HuH-7.5 (cell line): ENCODE results near the gene ATP6V1G3.
"Not testable (repeated sequence)": the region's sequence is repeated elsewhere in the genome, so short reads cannot be mapped to it uniquely, and the experiment has no call there.

Experiments used
- DNase-seq: peaks from one replicate; pipeline ENCODE4 v3.0.0; 2011; ENCODE audit warnings: low spot score

Gene ATP6V1G3

GRCh38 chr1:198542632-198543031 lies 2.2 kb upstream of the ATP6V1G3 start:
- DNase-seq = no peak

GRCh38 chr1:198541737-198542136 lies 1.3 kb upstream of the ATP6V1G3 start:
- DNase-seq = no peak

GRCh38 chr1:198538579-198539364 lies 1.7 kb downstream of the ATP6V1G3 start:
- DNase-seq = no peak

GRCh38 chr1:198535631-198536030 lies 4.8 kb downstream of the ATP6V1G3 start:
- DNase-seq = no peak

- DNase-seq = no peak
Observed at GRCh38 chr1:198534548-198535418, 5.7 kb downstream of the ATP6V1G3 start.

GRCh38 chr1:198531891-198532290 lies 8.6 kb downstream of the ATP6V1G3 start:
- no peak for DNase-seq

- DNase-seq = no peak
Observed at GRCh38 chr1:198530953-198531352, 9.5 kb downstream of the ATP6V1G3 start.

- no peak for DNase-seq
Observed at GRCh38 chr1:198529414-198529813, 11.1 kb downstream of the ATP6V1G3 start.

GRCh38 chr1:198528364-198528763 lies 12.1 kb downstream of the ATP6V1G3 start:
- no peak for DNase-seq

- DNase-seq = no peak
Observed at GRCh38 chr1:198524556-198524955, 15.9 kb downstream of the ATP6V1G3 start.

GRCh38 chr1:198524127-198524526 lies 16.4 kb downstream of the ATP6V1G3 start:
- not testable (repeated sequence) for DNase-seq

GRCh38 chr1:198523182-198523950 lies 17.1 kb downstream of the ATP6V1G3 start:
- DNase-seq = no peak

GRCh38 chr1:198520524-198521254 lies 19.8 kb downstream of the ATP6V1G3 start:
- DNase-seq = no peak

- no peak for DNase-seq
Observed at GRCh38 chr1:198519639-198520501, 20.6 kb downstream of the ATP6V1G3 start.

GRCh38 chr1:198517623-198518199 lies 22.8 kb downstream of the ATP6V1G3 start:
- DNase-seq = no peak

GRCh38 chr1:198500096-198500495 lies 40.4 kb downstream of the ATP6V1G3 start:
- DNase-seq = no peak

- no peak for DNase-seq
Observed at GRCh38 chr1:198499588-198499987, 40.9 kb downstream of the ATP6V1G3 start.

GRCh38 chr1:198498881-198499280 lies 41.6 kb downstream of the ATP6V1G3 start:
- no peak for DNase-seq

GRCh38 chr1:198498103-198498385 lies 42.4 kb downstream of the ATP6V1G3 start:
- DNase-seq = no peak

GRCh38 chr1:198497326-198498102 lies 43.0 kb downstream of the ATP6V1G3 start:
- DNase-seq = no peak
